ENCODE data around the gene NHS. TPM values are rescaled to one million over a fixed set of nuclear protein-coding genes. Genes with fewer than 3 reads are reported as not detected.
A peak's percentile ranks its signal among the peaks of the same experiment; 100 is the strongest.

Gene NHS
- total and polyA plus RNA-seq, 2 of the 13 experiments (the other 11 are each of a cell fraction or from before 2014, with no cell fraction given): 0.02 TPM; not detected in 1

- no CpG with 5 or more reads among the region's 67 CpGs for WGBS (ENCODE audit: low lambda C conversion rate)
- peak within 1 kb of the TSS; percentile 79 to 82 (median 81) for H3K4me3 ChIP-seq (replicated peaks in 1 of 3; ENCODE audit: insufficient read depth in 1 of 3, low read depth in 2 of 3, low read length in 3 of 3)
- intact Hi-C loops (cut with micrococcal nuclease; ENCODE audit: unreplicated experiment): loop anchor here (1.0 kb wide), 2 partner anchors 26 to 31 kb away; no protein-coding TSS in a partner anchor
- ChIA-PET CTCF (ENCODE audit: low intra/inter-chr PET ratio, low total read pairs) (no interaction called here), POLR2A (interaction anchor here (0.7 to 2.0 kb wide), 5 partner anchors 9 to 854 kb away, joined by 3 to 14 read pairs (median 7); no protein-coding TSS in a partner anchor)
- peaks cover 47% of the 10 kb centered on the region for H3K79me2 ChIP-seq (ENCODE audit: insufficient read depth, low read length)
- no peak within 1 kb of the TSS for H2AFZ ChIP-seq (ENCODE audit: low read length)
- peaks cover 54% of the 10 kb centered on the region for H3K4me1 ChIP-seq (ENCODE audit: insufficient read depth, low read length)
- DNase-seq (ENCODE audit: low spot score) (peak; percentile 94), FAIRE-seq (peak; percentile 98), ATAC-seq (peak; percentile 81)
- in situ Hi-C loops (cut with HindIII; ENCODE audit: extremely low pct_ligation_motif_present, low pct_unique_long_range_greater_than_20kb): no loop called here
- H3K27me3 ChIP-seq (ENCODE audit: control insufficient read depth in 1 of 2, insufficient read depth in 2 of 2, low read length in 2 of 2): no peaks in the 10 kb centered on the region
- H3K9me3 ChIP-seq (ENCODE audit: low read length): no peaks in the 10 kb centered on the region
- peak within 1 kb of the TSS; percentile 90 for H3K9ac ChIP-seq (ENCODE audit: insufficient read depth, low read depth, low read length)
- H3K36me3 ChIP-seq (replicated peaks in 1 of 2; ENCODE audit: control insufficient read depth in 1 of 2, insufficient read depth in 2 of 2, low read length in 2 of 2): no peaks in the 10 kb centered on the region
- no TSS peak for BruUV-seq (replicated peaks)
- peaks cover 5% of the 10 kb centered on the region; the same call in 1 of the 2 replicates for H4K20me1 ChIP-seq (ENCODE audit: insufficient read depth, low read length)
- peak within 1 kb of the TSS; percentile 73 for H3K4me2 ChIP-seq (ENCODE audit: low read depth, low read length)
- H3K27ac ChIP-seq (ENCODE audit: extremely low read length, insufficient read depth, low read length): peak within 1 kb of the TSS; percentile 94
- TF ChIP-seq MTA1 (CRISPR knock-in tag; IDR thresholded peaks at IDR 0.05; ENCODE audit: borderline replicate concordance) (no peak), TGIF2 (CRISPR knock-in tag; IDR thresholded peaks at IDR 0.05) (no peak; the same call in 1 of the 2 replicates), JUNB (CRISPR knock-in tag; IDR thresholded peaks at IDR 0.05; ENCODE audit: borderline replicate concordance) (no peak), SP4 (CRISPR knock-in tag; IDR thresholded peaks at IDR 0.05) (no peak), KLF6 (CRISPR knock-in tag; IDR thresholded peaks at IDR 0.05) (no peak), REXO4 (CRISPR knock-in tag; IDR thresholded peaks at IDR 0.05; ENCODE audit: borderline replicate concordance) (no peak), PHB2 (IDR thresholded peaks at IDR 0.05; ENCODE audit: partially characterized antibody) (no peak), SCMH1 (CRISPR knock-in tag; IDR thresholded peaks at IDR 0.05; ENCODE audit: borderline replicate concordance) (no peak), ZNF512B (CRISPR knock-in tag; IDR thresholded peaks at IDR 0.05; ENCODE audit: borderline replicate concordance) (no peak), ZNF562 (CRISPR knock-in tag; IDR thresholded peaks at IDR 0.05; ENCODE audit: borderline replicate concordance) (no peak), ZBTB2 (CRISPR knock-in tag; IDR thresholded peaks at IDR 0.05; ENCODE audit: low read depth) (no peak), PRDM15 (CRISPR knock-in tag; IDR thresholded peaks at IDR 0.05) (no peak), IKZF5 (CRISPR knock-in tag; IDR thresholded peaks at IDR 0.05) (no peak), TOE1 (CRISPR knock-in tag; IDR thresholded peaks at IDR 0.05) (no peak)
Measured at GRCh38 chrX:17736856-17737709, 362.1 kb downstream of the NHS start, which contains the start of gene SCML1. Gene SCML1 (plus strand): TSS chrX:17737493. CDS start chrX:17744187, 6,694 bp downstream.
